Measurements from ENCODE around the gene PCNX1.
"Not testable (repeated sequence)": the region's sequence is repeated elsewhere in the genome, so short reads cannot be mapped to it uniquely, and the experiment has no call there.

Gene PCNX1

GRCh38 chr14:71021347-71022011, 114.2 kb downstream of the PCNX1 start:
- DNase-seq (ENCODE audit: low read depth in 2 of 2), result no peak

GRCh38 chr14:71022012-71022869, 115.0 kb downstream of the PCNX1 start:
- no peak for DNase-seq (ENCODE audit: low read depth in 2 of 2)

GRCh38 chr14:71022939-71023338, 115.7 kb downstream of the PCNX1 start:
- no peak for DNase-seq (ENCODE audit: low read depth in 2 of 2)

- DNase-seq (ENCODE audit: low read depth in 2 of 2), result no peak
These were observed 122.0 kb downstream of the PCNX1 start for GRCh38 chr14:71029236-71029781.

- DNase-seq (ENCODE audit: low read depth in 2 of 2), result no peak
These were observed 123.7 kb downstream of the PCNX1 start for GRCh38 chr14:71031000-71031399.

- no peak for DNase-seq (ENCODE audit: low read depth in 2 of 2)
These were observed 129.2 kb downstream of the PCNX1 start for GRCh38 chr14:71036433-71036832.

GRCh38 chr14:71048393-71048792, 141.1 kb downstream of the PCNX1 start:
- no peak for DNase-seq (ENCODE audit: low read depth in 2 of 2)

- no peak for DNase-seq (ENCODE audit: low read depth in 2 of 2)
These were observed 142.3 kb downstream of the PCNX1 start for GRCh38 chr14:71049435-71050133.

GRCh38 chr14:71050227-71050823, 143.1 kb downstream of the PCNX1 start:
- no peak for DNase-seq (ENCODE audit: low read depth in 2 of 2)

- no peak for DNase-seq (ENCODE audit: low read depth in 2 of 2)
These were observed 147.4 kb downstream of the PCNX1 start for GRCh38 chr14:71054706-71055105.

GRCh38 chr14:71056168-71056567, 148.9 kb downstream of the PCNX1 start:
- no peak for DNase-seq (ENCODE audit: low read depth in 2 of 2)

- DNase-seq (ENCODE audit: low read depth in 2 of 2), result no peak
These were observed 153.0 kb downstream of the PCNX1 start for GRCh38 chr14:71060274-71060673.

GRCh38 chr14:71060825-71061455, 153.7 kb downstream of the PCNX1 start:
- no peak for DNase-seq (ENCODE audit: low read depth in 2 of 2)

- DNase-seq (ENCODE audit: low read depth in 2 of 2), result no peak
These were observed 154.2 kb downstream of the PCNX1 start for GRCh38 chr14:71061458-71061857.

- no peak for DNase-seq (ENCODE audit: low read depth in 2 of 2)
These were observed 155.5 kb downstream of the PCNX1 start for GRCh38 chr14:71062581-71063303.

GRCh38 chr14:71063351-71063750, 156.1 kb downstream of the PCNX1 start:
- DNase-seq (ENCODE audit: low read depth in 2 of 2), result no peak

GRCh38 chr14:71064747-71065146, 157.5 kb downstream of the PCNX1 start:
- DNase-seq (ENCODE audit: low read depth in 2 of 2), result not testable (repeated sequence)

- no peak for DNase-seq (ENCODE audit: low read depth in 2 of 2)
These were observed 162.9 kb downstream of the PCNX1 start for GRCh38 chr14:71070169-71070568.

GRCh38 chr14:71071042-71071441, 163.8 kb downstream of the PCNX1 start:
- DNase-seq (ENCODE audit: low read depth in 2 of 2), result no peak

- no peak for DNase-seq (ENCODE audit: low read depth in 2 of 2)
These were observed 169.3 kb downstream of the PCNX1 start for GRCh38 chr14:71076462-71077092.
